ENCODE results near the gene BMPR1B.

Gene BMPR1B

DNA sequence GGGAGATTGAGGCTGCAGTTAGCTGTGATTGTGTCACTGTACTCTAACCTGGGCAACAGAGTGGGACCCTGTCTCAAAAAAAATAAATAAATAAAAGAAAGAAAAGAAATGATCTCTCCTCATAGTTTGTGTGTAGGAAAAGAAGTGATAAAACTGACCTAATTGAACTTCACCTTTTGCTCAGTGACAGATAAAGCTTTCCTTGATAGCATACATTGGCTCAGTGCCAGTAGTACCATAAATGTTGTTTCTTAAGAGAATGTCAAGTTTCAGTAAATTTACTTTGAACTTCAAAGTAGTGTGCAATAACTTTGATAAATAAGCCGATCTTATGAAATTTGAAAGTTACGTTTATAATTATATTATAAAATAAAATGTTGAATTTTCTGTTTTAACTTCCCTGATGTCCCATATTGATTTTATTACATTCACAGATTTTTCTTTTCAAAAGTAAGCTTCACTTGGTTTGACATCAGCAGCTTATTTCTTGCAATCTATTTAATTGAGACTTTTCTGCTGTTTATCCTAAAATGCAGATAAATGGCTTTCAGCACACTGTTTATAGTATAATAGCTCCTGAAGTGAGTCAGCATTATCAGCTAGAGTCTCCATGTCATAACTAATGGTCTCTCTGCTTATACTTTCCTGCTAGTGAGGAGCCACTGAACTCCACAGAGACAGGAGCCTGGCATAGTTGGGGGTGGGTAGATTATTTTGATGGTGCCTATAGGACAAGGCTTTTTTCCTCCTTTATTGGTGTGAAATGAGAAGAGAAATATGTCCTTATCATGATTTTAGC, 330.1 kb downstream of the BMPR1B start:
- FAIRE-seq, result no peak
- DNase-seq (ENCODE audit: insufficient read length, low spot score), result no peak
- TF ChIP-seq POLR2A (IDR thresholded peaks at IDR 0.05; ENCODE audit: low read depth, low read length), result no peak
- no peak for TF ChIP-seq TAF1 (IDR thresholded peaks at IDR 0.05; ENCODE audit: low read depth, low read length)
- TF ChIP-seq POLR2AphosphoS5 (IDR thresholded peaks at IDR 0.05; ENCODE audit: low read depth, low read length), result no peak
- TF ChIP-seq PAX5 (IDR thresholded peaks at IDR 0.05; ENCODE audit: insufficient read depth, low read length, severe bottlenecking), result no peak
- TF ChIP-seq POU2F2 (IDR thresholded peaks at IDR 0.05; ENCODE audit: low read depth, low read length), result no peak
- no peak for TF ChIP-seq SPI1 (IDR thresholded peaks at IDR 0.05; ENCODE audit: low read depth, low read length)

DNA sequence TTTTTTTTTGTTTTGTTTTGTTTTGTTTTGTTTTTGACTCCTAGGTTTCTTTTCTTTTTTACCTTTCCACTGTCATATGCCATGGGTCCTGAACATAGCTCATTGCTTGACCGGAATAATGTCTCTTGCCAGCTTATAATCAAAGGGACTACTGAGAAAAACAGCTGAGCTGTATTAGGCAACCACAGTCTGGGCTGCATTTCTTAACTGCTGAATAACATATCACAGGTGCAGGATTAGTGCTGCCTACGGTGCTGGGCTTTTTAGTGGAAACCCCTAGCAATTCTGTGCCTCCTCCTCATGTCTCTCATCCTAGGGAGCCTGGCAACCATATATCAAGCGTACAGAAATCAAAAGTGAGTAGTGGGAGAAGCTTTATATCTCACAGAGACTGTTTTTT, 333.5 kb downstream of the BMPR1B start:
- DNase-seq (ENCODE audit: insufficient read length, low spot score) (no peak), FAIRE-seq (no peak)
- TF ChIP-seq POLR2AphosphoS5 (IDR thresholded peaks at IDR 0.05; ENCODE audit: low read depth, low read length) (no peak), SPI1 (IDR thresholded peaks at IDR 0.05; ENCODE audit: low read depth, low read length) (no peak), POLR2A (IDR thresholded peaks at IDR 0.05; ENCODE audit: low read depth, low read length) (no peak), TAF1 (IDR thresholded peaks at IDR 0.05; ENCODE audit: low read depth, low read length) (no peak), POU2F2 (IDR thresholded peaks at IDR 0.05; ENCODE audit: low read depth, low read length) (no peak)

DNA sequence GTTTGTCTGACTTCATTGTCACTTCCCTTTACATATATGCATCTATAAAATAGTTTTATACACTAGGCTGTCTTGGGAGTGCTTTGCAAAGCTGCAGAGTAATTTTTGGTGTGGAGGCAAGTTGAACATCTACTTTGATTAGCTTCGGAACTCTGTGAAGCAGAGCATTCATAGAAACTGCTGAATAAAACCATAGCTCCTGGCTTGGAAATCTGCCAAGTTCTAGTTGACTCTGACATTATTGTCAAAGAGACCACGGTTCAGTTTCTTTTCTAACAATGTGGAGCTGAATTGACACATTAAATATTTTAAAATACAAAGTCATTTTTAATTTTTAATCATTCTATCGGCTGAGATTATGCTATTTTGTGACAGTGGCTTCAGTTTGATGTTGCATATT, 335.0 kb downstream of the BMPR1B start:
- no peak for DNase-seq (ENCODE audit: insufficient read length, low spot score)
- no peak for FAIRE-seq
- TF ChIP-seq PAX5 (IDR thresholded peaks at IDR 0.05; ENCODE audit: insufficient read depth, low read length, severe bottlenecking) (no peak), POLR2AphosphoS5 (IDR thresholded peaks at IDR 0.05; ENCODE audit: low read depth, low read length) (no peak), POLR2A (IDR thresholded peaks at IDR 0.05; ENCODE audit: low read depth, low read length) (no peak), SPI1 (IDR thresholded peaks at IDR 0.05; ENCODE audit: low read depth, low read length) (no peak), TAF1 (IDR thresholded peaks at IDR 0.05; ENCODE audit: low read depth, low read length) (no peak), POU2F2 (IDR thresholded peaks at IDR 0.05; ENCODE audit: low read depth, low read length) (no peak)

DNA sequence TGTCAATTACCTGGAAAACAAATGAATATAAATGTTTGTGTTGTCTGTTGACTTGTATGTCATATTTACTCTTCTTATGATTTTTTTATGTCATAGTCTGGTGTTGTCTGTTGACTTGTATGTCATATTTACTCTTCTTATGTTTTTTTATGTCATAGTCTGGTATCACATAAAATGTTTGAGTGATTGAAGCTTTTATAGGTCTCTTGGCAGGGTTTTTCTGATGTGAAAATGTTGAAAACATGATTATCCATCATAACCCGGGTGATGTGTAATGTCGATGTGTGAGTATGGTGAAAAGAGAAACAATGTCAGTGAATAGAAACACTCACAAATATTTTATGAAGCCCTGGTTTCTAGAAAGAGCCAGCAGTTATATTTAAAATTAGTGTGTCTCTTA, 335.7 kb downstream of the BMPR1B start:
- no peak for DNase-seq (ENCODE audit: insufficient read length, low spot score)

DNA sequence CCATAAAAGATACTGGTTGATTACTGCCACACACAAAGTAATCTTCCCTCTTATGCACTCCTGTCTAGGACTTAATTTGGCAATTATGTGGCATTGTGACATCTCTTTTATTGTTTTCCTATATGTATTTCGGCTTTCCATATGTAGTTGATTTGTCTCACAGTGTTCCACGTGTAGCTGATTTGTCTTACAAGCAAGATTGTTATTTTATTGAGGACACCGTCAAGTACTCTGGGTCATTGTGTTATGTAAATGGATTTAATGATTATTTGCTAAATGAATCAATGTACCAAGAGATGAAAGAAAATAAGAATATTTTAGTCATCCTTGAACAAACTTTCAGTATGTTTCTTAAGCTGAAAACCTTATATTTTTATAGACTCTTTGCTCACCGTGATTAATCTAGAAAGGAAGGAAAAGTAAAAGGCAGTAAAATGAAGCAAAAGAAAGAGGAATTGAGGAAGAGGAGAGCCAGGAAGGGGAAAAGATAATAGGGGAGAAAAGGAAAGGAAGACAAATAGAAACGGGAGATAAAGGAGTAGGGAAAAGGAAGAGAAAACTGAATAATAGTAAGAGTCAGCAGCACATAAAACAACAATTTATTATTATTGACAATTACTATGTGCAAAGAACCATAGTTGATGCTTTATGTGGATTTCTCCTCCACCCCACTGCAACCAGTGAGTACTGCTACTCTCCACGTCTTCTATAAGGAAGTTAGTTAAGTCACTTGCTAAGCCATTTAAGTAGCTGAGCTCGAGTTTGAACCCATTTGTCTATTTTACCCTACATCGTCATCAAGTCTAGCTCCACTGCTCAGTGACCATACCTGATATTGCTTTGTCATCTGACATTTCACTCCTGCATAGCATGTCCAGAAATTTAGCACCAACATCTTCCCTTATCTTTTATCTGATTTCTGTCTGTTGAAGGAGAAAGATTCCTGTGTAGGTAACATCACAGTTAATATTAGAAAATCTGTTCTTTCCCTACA, 336.5 kb downstream of the BMPR1B start:
- DNase-seq (ENCODE audit: insufficient read length, low spot score) (no peak), FAIRE-seq (no peak)
- TF ChIP-seq TAF1 (IDR thresholded peaks at IDR 0.05; ENCODE audit: low read depth, low read length) (no peak), PAX5 (IDR thresholded peaks at IDR 0.05; ENCODE audit: insufficient read depth, low read length, severe bottlenecking) (no peak), POLR2A (IDR thresholded peaks at IDR 0.05; ENCODE audit: low read depth, low read length) (no peak), SPI1 (IDR thresholded peaks at IDR 0.05; ENCODE audit: low read depth, low read length) (no peak), POU2F2 (IDR thresholded peaks at IDR 0.05; ENCODE audit: low read depth, low read length) (no peak), POLR2AphosphoS5 (IDR thresholded peaks at IDR 0.05; ENCODE audit: low read depth, low read length) (no peak)

More for the DNA sequence above, 335.7 kb downstream of the BMPR1B start:
- TF ChIP-seq SPI1 (IDR thresholded peaks at IDR 0.05; ENCODE audit: low read depth, low read length), result no peak
- TF ChIP-seq POU2F2 (IDR thresholded peaks at IDR 0.05; ENCODE audit: low read depth, low read length), result no peak
- no peak for TF ChIP-seq TAF1 (IDR thresholded peaks at IDR 0.05; ENCODE audit: low read depth, low read length)
- TF ChIP-seq POLR2AphosphoS5 (IDR thresholded peaks at IDR 0.05; ENCODE audit: low read depth, low read length), result no peak
- no peak for TF ChIP-seq PAX5 (IDR thresholded peaks at IDR 0.05; ENCODE audit: insufficient read depth, low read length, severe bottlenecking)
- TF ChIP-seq POLR2A (IDR thresholded peaks at IDR 0.05; ENCODE audit: low read depth, low read length), result no peak
- FAIRE-seq, result no peak

DNA sequence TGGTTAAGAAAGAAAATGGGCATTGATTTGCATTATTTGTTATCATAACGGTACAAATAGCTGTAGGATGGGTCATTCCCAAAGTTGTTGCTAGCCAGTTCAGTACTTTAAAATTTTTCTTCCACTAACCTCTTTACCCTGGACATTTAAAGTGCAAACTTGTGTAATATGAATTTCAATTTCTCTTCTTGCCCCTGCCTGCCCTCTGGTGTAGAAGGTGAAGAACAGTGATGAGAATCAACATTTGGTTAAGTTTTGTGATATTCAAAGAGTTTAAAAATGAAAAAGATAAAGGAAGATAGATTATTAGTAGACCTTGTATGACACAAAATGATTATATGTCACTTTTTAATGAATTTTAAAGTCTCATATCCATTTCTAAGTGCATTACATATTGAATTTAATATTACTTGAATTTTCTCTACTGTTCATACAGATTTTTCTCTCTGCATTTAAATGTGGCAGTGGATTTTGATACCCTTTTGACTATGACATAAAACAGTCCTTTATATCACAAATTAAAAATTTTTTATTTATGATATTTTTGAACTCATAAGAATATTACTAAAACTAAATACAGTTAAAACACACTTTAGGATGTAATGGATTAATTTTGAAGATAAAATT, 337.7 kb downstream of the BMPR1B start:
- no peak for FAIRE-seq
- DNase-seq (ENCODE audit: insufficient read length, low spot score), result no peak
- TF ChIP-seq POLR2A (IDR thresholded peaks at IDR 0.05; ENCODE audit: low read depth, low read length), result no peak
- no peak for TF ChIP-seq POLR2AphosphoS5 (IDR thresholded peaks at IDR 0.05; ENCODE audit: low read depth, low read length)
- no peak for TF ChIP-seq SPI1 (IDR thresholded peaks at IDR 0.05; ENCODE audit: low read depth, low read length)
- no peak for TF ChIP-seq TAF1 (IDR thresholded peaks at IDR 0.05; ENCODE audit: low read depth, low read length)
- TF ChIP-seq PAX5 (IDR thresholded peaks at IDR 0.05; ENCODE audit: insufficient read depth, low read length, severe bottlenecking), result no peak
- TF ChIP-seq POU2F2 (IDR thresholded peaks at IDR 0.05; ENCODE audit: low read depth, low read length), result no peak

DNA sequence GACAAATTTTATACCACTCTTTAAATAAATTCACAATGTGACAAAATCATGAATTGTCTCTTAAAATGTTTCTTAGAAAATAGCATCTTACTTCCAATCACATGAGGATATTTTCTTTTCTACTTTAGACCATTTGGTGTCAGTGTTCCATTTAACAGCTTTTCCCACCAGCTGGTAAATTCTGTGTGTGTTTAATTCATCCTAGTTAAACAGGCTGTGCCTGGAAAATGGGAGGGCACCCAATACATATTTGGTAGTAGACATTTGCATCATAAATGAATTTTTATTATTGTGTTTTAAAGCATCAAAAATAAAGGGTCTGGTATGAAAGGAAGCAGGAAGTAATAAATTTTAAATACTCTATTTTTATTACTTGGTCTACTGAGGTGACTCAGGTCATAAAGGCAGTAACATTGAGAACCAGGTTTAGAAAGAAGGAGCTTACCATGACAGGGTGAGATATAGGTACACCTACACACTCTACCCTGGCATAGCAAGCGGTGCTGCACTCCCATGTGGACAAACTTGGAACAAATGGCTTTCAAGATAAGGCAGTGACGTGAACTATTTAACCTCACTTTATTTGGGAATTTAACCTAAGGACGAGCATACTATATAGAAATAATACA, 344.5 kb downstream of the BMPR1B start:
- FAIRE-seq (no peak), DNase-seq (ENCODE audit: insufficient read length, low spot score) (no peak)
- no peak for TF ChIP-seq TAF1 (IDR thresholded peaks at IDR 0.05; ENCODE audit: low read depth, low read length)
- TF ChIP-seq SPI1 (IDR thresholded peaks at IDR 0.05; ENCODE audit: low read depth, low read length), result no peak
- no peak for TF ChIP-seq POLR2A (IDR thresholded peaks at IDR 0.05; ENCODE audit: low read depth, low read length)
- TF ChIP-seq PAX5 (IDR thresholded peaks at IDR 0.05; ENCODE audit: insufficient read depth, low read length, severe bottlenecking), result no peak
- TF ChIP-seq POLR2AphosphoS5 (IDR thresholded peaks at IDR 0.05; ENCODE audit: low read depth, low read length), result no peak

DNA sequence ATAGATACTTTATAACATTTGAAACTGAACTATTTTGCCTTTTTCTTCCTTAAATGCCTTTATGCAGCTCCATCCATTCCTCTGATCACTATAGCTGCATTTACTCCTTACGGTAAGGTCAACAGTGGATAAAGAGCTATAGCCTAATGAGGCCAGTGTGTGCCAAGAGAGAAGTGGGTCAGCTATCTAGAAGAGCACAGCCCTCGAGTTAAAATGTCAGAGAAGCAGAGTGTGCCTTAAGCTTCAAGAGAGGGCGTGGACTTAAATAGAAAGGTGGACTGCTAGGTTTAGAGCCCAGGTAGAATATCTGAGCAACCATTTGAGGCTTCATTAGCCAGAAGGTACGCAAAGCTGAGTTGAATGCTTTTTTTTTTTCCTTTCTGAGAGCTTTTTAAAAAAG, 347.4 kb downstream of the BMPR1B start:
- FAIRE-seq (no peak), DNase-seq (ENCODE audit: insufficient read length, low spot score) (no peak)
- TF ChIP-seq POU2F2 (IDR thresholded peaks at IDR 0.05; ENCODE audit: low read depth, low read length), result no peak

DNA sequence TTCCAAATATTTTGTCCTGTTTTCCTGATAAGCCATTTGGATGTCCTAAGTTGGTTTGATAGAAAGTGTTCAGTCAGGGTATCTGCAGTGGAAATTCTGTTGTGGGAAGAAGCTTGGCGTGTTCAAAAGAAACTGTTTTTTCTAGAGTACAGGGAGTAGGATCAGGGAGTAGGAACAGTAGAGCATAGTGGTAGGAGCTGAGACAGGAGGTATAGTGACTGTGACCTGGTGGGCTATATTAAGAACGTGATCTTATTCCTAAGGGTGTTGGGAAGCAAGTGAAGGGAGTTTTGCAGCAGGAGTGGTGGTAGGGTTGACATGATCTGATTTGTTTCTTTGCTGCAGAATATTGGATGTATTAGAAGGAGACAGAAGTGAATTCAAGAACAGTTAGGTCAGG, 348.2 kb downstream of the BMPR1B start:
- TF ChIP-seq POLR2A (IDR thresholded peaks at IDR 0.05; ENCODE audit: low read depth, low read length) (no peak), PAX5 (IDR thresholded peaks at IDR 0.05; ENCODE audit: insufficient read depth, low read length, severe bottlenecking) (no peak), POU2F2 (IDR thresholded peaks at IDR 0.05; ENCODE audit: low read depth, low read length) (no peak), POLR2AphosphoS5 (IDR thresholded peaks at IDR 0.05; ENCODE audit: low read depth, low read length) (no peak), SPI1 (IDR thresholded peaks at IDR 0.05; ENCODE audit: low read depth, low read length) (no peak), TAF1 (IDR thresholded peaks at IDR 0.05; ENCODE audit: low read depth, low read length) (no peak)
- FAIRE-seq (no peak), DNase-seq (ENCODE audit: insufficient read length, low spot score) (no peak)

Measured in GM12891 (cell line).